Endothelial cell of umbilical vein (primary cell): ENCODE measurements around the gene PRSS56. TPM values are rescaled to one million over a fixed set of nuclear protein-coding genes. Genes with fewer than 3 reads are reported as not detected.
A peak's percentile ranks its signal among the peaks of the same experiment; 100 is the strongest.

ENCODE experiments used
- BruUV-seq: library from RNA; stranded (reverse); fragments of 400-500 nt; replicated peaks from 2 replicates; lab custom pipeline; 2021; lab: Mats Ljungman, UMichigan
- CTCF ChIA-PET: fragments of 300-600, 350-600 bp; sonication (Branson Sonifier 250); formaldehyde crosslinking; loops from one replicate; lab custom pipeline; 2021; ENCODE audit warnings: antibody characterized with exemption, inconsistent platforms; lab: Charles Lee
- POLR2A ChIA-PET: fragments of 300-600, 350-600 bp; sonication (Branson Sonifier 250); formaldehyde crosslinking; loops from one replicate; lab custom pipeline; 2021; ENCODE audit warnings: antibody characterized with exemption, inconsistent platforms; lab: Charles Lee
- DNase-seq: peaks from one replicate; pipeline ENCODE4 v3.0.0-alpha.2; 2011; ENCODE audit warnings: low read depth, low spot score
- FAIRE-seq: peaks from 2 replicates; lab custom pipeline; 2011; peaks lifted over from hg19 to GRCh38; lab: Jason Lieb, UNC
- H2AFZ ChIP-seq: 2 replicates; pipeline ENCODE4 v1.6.0; 2012; ENCODE audit warnings: low read depth, low read length, control low read depth, inconsistent platforms
- H3K27ac ChIP-seq: 2 replicates; pipeline ENCODE4 v1.5.1; 2011; ENCODE audit warnings: low read depth, mild to moderate bottlenecking, control low read depth, low read length, moderate library complexity; ENCODE audit not compliant: insufficient read depth
- H3K27me3 ChIP-seq, 2 experiments: 2 replicates each; pipeline versions ENCODE4 v1.6.0 to v1.6.1; 2011; ENCODE audit warnings: low read length in 2 of 2, mixed read lengths in 1 of 2; ENCODE audit not compliant: control insufficient read depth in 2 of 2, insufficient read depth in 2 of 2
- H3K36me3 ChIP-seq, 2 experiments: 2 replicates in 1 of 2; 3 replicates in 1 of 2; pipeline ENCODE4 v1.5.1; 2011; ENCODE audit warnings: low read length in 2 of 2, mild to moderate bottlenecking in 1 of 2, moderate library complexity in 1 of 2; ENCODE audit not compliant: control insufficient read depth in 2 of 2, insufficient read depth in 2 of 2; ENCODE audit errors: extremely low read depth in 1 of 2
- H3K4me1 ChIP-seq: 3 replicates; pipeline ENCODE4 v1.5.1; 2011; ENCODE audit warnings: mild to moderate bottlenecking, low read length; ENCODE audit not compliant: control insufficient read depth, insufficient read depth; ENCODE audit errors: extremely low read depth
- H3K4me2 ChIP-seq: 2 replicates; pipeline ENCODE4 v1.6.1; 2011; ENCODE audit warnings: low read length, control low read depth, mixed read lengths; ENCODE audit not compliant: insufficient read depth
- H3K4me3 ChIP-seq, 3 experiments: fragments of 200-600 bp in 1 of 3; sonication (generic), shearing (Covaris generic) in 1 of 3; replicated peaks in 1 of 3; 2 replicates each; pipeline ENCODE4 v1.5.1; 2011 to 2016; ENCODE audit warnings: control low read depth in 3 of 3, low read length in 3 of 3, mild to moderate bottlenecking in 2 of 3, inconsistent platforms in 1 of 3, low read depth in 1 of 3, moderate library complexity in 1 of 3; ENCODE audit not compliant: insufficient read depth in 1 of 3
- H3K79me2 ChIP-seq: 2 replicates; pipeline ENCODE4 v1.6.0; 2012; ENCODE audit warnings: low read length, inconsistent platforms; ENCODE audit not compliant: control insufficient read depth, insufficient read depth
- H3K9ac ChIP-seq: replicated peaks from 2 replicates; pipeline ENCODE3; 2011; ENCODE audit warnings: low read length, control low read depth; ENCODE audit not compliant: insufficient read depth; ENCODE audit errors: extremely low read depth
- H3K9me1 ChIP-seq: replicated peaks from 3 replicates; pipeline ENCODE4 v1.6.0; 2011; ENCODE audit warnings: mild to moderate bottlenecking, low read length; ENCODE audit not compliant: control insufficient read depth, insufficient read depth; ENCODE audit errors: extremely low read depth
- H3K9me3 ChIP-seq: replicated peaks from 2 replicates; pipeline ENCODE4 v1.5.1; 2012; ENCODE audit warnings: low read length, inconsistent platforms; ENCODE audit not compliant: control insufficient read depth, insufficient read depth
- H4K20me1 ChIP-seq: replicated peaks from 2 replicates; pipeline ENCODE3; 2011; ENCODE audit warnings: mild to moderate bottlenecking, low read length; ENCODE audit not compliant: control insufficient read depth, insufficient read depth; ENCODE audit errors: extremely low read depth
- EZH2 ChIP-seq: IDR thresholded peaks from 2 replicates; pipeline ENCODE4 v1.6.1; 2012; ENCODE audit warnings: borderline replicate concordance, low read depth, mild to moderate bottlenecking, moderate library complexity, low read length, inconsistent platforms; ENCODE audit not compliant: severe bottlenecking
- dilution Hi-C: fragments of 300-500 bp; cut with MboI; formaldehyde crosslinking; loops from one replicate; pipeline ENCODE4 v1.15.0; 2019; ENCODE audit warnings: low sequenced_read_pairs; ENCODE audit not compliant: extremely low pct_ligation_motif_present
- intact Hi-C: fragments of 100-400 bp; cut with micrococcal nuclease; formaldehyde crosslinking; loops from one replicate; pipeline ENCODE4 v1.10.0; 2022
- polyA plus RNA-seq, 4 experiments: library from polyadenylated mRNA; depleted of rRNA in 3 of 4; stranded (reverse) in 3 of 4; unstranded in 1 of 4; fragments of >200 nt; gene quantifications; 2 replicates each; pipeline versions ENCODE4 v1.2.1 to v1.2.3, GENCODE V29; 2011 to 2012; ENCODE audit warnings: missing spikeins in 1 of 4
- total RNA-seq: library from RNA; stranded (reverse); gene quantifications from 2 replicates; pipeline ENCODE4 v1.2.3, GENCODE V29; 2021
- TF ChIP-seq, protein P1 (sequence below), 2 donors: IDR thresholded peaks; 1 replicate in 1 of 2; 2 replicates in 1 of 2; pipeline ENCODE4 v1.5.1; 2011; ENCODE audit warnings: low read length in 2 of 2, mild to moderate bottlenecking in 2 of 2, moderate library complexity in 2 of 2, control low read depth in 1 of 2, inconsistent platforms in 1 of 2, low read depth in 1 of 2; ENCODE audit not compliant: insufficient read depth in 1 of 2; ENCODE audit errors: extremely low read depth in 1 of 2

Gene PRSS56
- total and polyA plus RNA-seq, 2 donors (not counting 3 experiments of a cell fraction or from before 2014, with no cell fraction given), result not detected

GRCh38 chr2:232537079-232537478 lies 16.9 kb downstream of the PRSS56 start:
- TF ChIP-seq, protein P1, sequence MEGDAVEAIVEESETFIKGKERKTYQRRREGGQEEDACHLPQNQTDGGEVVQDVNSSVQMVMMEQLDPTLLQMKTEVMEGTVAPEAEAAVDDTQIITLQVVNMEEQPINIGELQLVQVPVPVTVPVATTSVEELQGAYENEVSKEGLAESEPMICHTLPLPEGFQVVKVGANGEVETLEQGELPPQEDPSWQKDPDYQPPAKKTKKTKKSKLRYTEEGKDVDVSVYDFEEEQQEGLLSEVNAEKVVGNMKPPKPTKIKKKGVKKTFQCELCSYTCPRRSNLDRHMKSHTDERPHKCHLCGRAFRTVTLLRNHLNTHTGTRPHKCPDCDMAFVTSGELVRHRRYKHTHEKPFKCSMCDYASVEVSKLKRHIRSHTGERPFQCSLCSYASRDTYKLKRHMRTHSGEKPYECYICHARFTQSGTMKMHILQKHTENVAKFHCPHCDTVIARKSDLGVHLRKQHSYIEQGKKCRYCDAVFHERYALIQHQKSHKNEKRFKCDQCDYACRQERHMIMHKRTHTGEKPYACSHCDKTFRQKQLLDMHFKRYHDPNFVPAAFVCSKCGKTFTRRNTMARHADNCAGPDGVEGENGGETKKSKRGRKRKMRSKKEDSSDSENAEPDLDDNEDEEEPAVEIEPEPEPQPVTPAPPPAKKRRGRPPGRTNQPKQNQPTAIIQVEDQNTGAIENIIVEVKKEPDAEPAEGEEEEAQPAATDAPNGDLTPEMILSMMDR (IDR thresholded peaks at IDR 0.05; ENCODE audit: extremely low read depth in 1 of 2, insufficient read depth in 1 of 2, low read depth in 1 of 2, low read length in 2 of 2), result peak; percentile 25 to 57
- TF ChIP-seq EZH2, result no peak
- ChIA-PET POLR2A (interaction anchor here (0.7 kb wide), 1 partner anchor 34 kb away, joined by 3 read pairs; no protein-coding TSS in a partner anchor), CTCF (no interaction called here)
- no peak overlapping the region for H3K4me3 ChIP-seq
- FAIRE-seq, result no peak
- no peaks in the 10 kb centered on the region for H4K20me1 ChIP-seq
- H3K27me3 ChIP-seq, result no peaks in the 10 kb centered on the region
- no peaks in the 10 kb centered on the region for H3K9me3 ChIP-seq
- no peak overlapping the region for H2AFZ ChIP-seq
- no peaks in the 10 kb centered on the region for H3K36me3 ChIP-seq
- dilution Hi-C loops, result no loop called here
- no peak overlapping the region for H3K27ac ChIP-seq
- BruUV-seq, result no TSS peak
- no peak overlapping the region for H3K9ac ChIP-seq
- H3K79me2 ChIP-seq, result no peaks in the 10 kb centered on the region
- DNase-seq, result no peak
- no peaks in the 10 kb centered on the region for H3K4me1 ChIP-seq
- intact Hi-C loops, result no loop called here
- no peak overlapping the region for H3K4me2 ChIP-seq
- no peaks in the 10 kb centered on the region for H3K9me1 ChIP-seq

DNA sequence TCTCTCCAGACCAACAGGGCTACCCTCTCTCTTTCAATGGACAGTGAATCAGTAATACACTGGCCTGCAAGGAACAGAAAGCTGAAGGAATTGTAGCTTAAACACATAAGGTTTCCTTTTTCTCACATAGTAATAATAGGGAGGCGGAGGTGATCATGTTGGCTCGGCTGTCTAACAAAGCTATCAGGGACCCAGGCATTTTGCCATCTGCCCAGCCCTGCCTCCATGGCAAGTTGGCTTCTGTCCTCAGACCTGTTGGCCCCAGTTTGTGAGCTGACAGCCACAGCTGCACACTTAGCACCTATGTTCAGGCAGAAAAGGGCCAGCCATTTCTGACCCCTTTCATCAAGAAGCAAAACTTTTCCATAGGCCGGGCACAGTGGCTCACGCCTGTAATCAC lies 17.3 kb downstream of the PRSS56 start:
- no peak overlapping the region for H3K9ac ChIP-seq
- H3K79me2 ChIP-seq, result no peaks in the 10 kb centered on the region
- dilution Hi-C loops, result no loop called here
- TF ChIP-seq EZH2, result no peak
- H4K20me1 ChIP-seq, result no peaks in the 10 kb centered on the region
- intact Hi-C loops, result no loop called here
- FAIRE-seq, result no peak
- DNase-seq, result no peak
- ChIA-PET CTCF (interaction anchor here (0.7 kb wide), 1 partner anchor 13 kb away, joined by 5 read pairs; the partner anchor contains the start of genes EIF4E2 and TIGD1), POLR2A (interaction anchor here (0.7 kb wide), 1 partner anchor 34 kb away, joined by 3 read pairs; no protein-coding TSS in a partner anchor)
- BruUV-seq, result no TSS peak
- H3K4me1 ChIP-seq, result no peaks in the 10 kb centered on the region
- H3K27ac ChIP-seq, result no peak overlapping the region
- H3K9me3 ChIP-seq, result no peaks in the 10 kb centered on the region
- H3K4me2 ChIP-seq, result no peak overlapping the region
- H3K4me3 ChIP-seq, result no peak overlapping the region
- H3K36me3 ChIP-seq, result no peaks in the 10 kb centered on the region
- no peak overlapping the region for H2AFZ ChIP-seq
- H3K27me3 ChIP-seq, result no peaks in the 10 kb centered on the region
- no peaks in the 10 kb centered on the region for H3K9me1 ChIP-seq
